IPS-15b (cell line): ENCODE measurements around the gene CKM.
A peak's percentile ranks its signal among the peaks of the same experiment; 100 is the strongest.
"Not testable (repeated sequence)": the region's sequence is repeated elsewhere in the genome, so short reads cannot be mapped to it uniquely, and the experiment has no call there.

ENCODE experiments used
- H3K27me3 ChIP-seq: one replicate; pipeline ENCODE4 v1.6.1; 2013; ENCODE audit warnings: low read length; ENCODE audit not compliant: control insufficient read depth, insufficient read depth
- H3K36me3 ChIP-seq: one replicate; pipeline ENCODE4 v1.6.1; 2013; ENCODE audit warnings: low read length; ENCODE audit not compliant: control insufficient read depth, insufficient read depth
- H3K4me1 ChIP-seq: one replicate; pipeline ENCODE4 v1.6.1; 2013; ENCODE audit warnings: mild to moderate bottlenecking, low read length; ENCODE audit not compliant: control insufficient read depth, insufficient read depth
- H3K4me3 ChIP-seq: one replicate; pipeline ENCODE4 v1.5.1; 2013; ENCODE audit warnings: low read depth, low read length
- H3K9ac ChIP-seq: one replicate; pipeline ENCODE4 v1.6.1; 2013; ENCODE audit warnings: low read depth, mild to moderate bottlenecking, low read length
- H3K9me3 ChIP-seq: one replicate; pipeline ENCODE4 v1.6.1; 2013; ENCODE audit warnings: mild to moderate bottlenecking, low read length; ENCODE audit not compliant: control insufficient read depth, insufficient read depth

CKM gene

GRCh38 chr19:45309322-45309721 is 13.4 kb downstream of the CKM start:
- H3K4me1 ChIP-seq, H3K36me3 ChIP-seq, H3K9ac ChIP-seq, H3K4me3 ChIP-seq, H3K9me3 ChIP-seq: not testable (repeated sequence)
- H3K27me3 ChIP-seq: peaks cover 24% of the 10 kb centered on the region

- no peak overlapping the region for H3K4me3 ChIP-seq
- no peak overlapping the region for H3K9ac ChIP-seq
- peaks cover 18% of the 10 kb centered on the region for H3K27me3 ChIP-seq
- H3K4me1 ChIP-seq: peaks cover 3% of the 10 kb centered on the region
- no peaks in the 10 kb centered on the region for H3K36me3 ChIP-seq
- no peaks in the 10 kb centered on the region for H3K9me3 ChIP-seq
Measured at GRCh38 chr19:45307361-45307760, 15.3 kb downstream of the CKM start.

- Histone ChIP-seq H3K4me1 (peaks cover 3% of the 10 kb centered on the region), H3K4me3 (no peak overlapping the region), H3K9me3 (no peaks in the 10 kb centered on the region), H3K36me3 (no peaks in the 10 kb centered on the region), H3K27me3 (peaks cover 18% of the 10 kb centered on the region), H3K9ac (no peak overlapping the region)
Measured at GRCh38 chr19:45306518-45307027, 16.1 kb downstream of the CKM start.

- peaks cover 3% of the 10 kb centered on the region for H3K4me1 ChIP-seq
- peaks cover 18% of the 10 kb centered on the region for H3K27me3 ChIP-seq
- no peaks in the 10 kb centered on the region for H3K9me3 ChIP-seq
- no peaks in the 10 kb centered on the region for H3K36me3 ChIP-seq
- H3K4me3 ChIP-seq: peak overlapping the region; percentile 13
- H3K9ac ChIP-seq: no peak overlapping the region
Measured at GRCh38 chr19:45306040-45306439, 16.6 kb downstream of the CKM start.

GRCh38 chr19:45305421-45305820 is 17.3 kb downstream of the CKM start:
- H3K9ac ChIP-seq: no peak overlapping the region
- no peak overlapping the region for H3K4me3 ChIP-seq
- no peaks in the 10 kb centered on the region for H3K36me3 ChIP-seq
- peaks cover 3% of the 10 kb centered on the region for H3K4me1 ChIP-seq
- H3K9me3 ChIP-seq: no peaks in the 10 kb centered on the region
- H3K27me3 ChIP-seq: peaks cover 18% of the 10 kb centered on the region

GRCh38 chr19:45305007-45305406 is 17.7 kb downstream of the CKM start:
- H3K9ac ChIP-seq: no peak overlapping the region
- peaks cover 3% of the 10 kb centered on the region for H3K4me1 ChIP-seq
- no peak overlapping the region for H3K4me3 ChIP-seq
- H3K27me3 ChIP-seq: peaks cover 18% of the 10 kb centered on the region
- no peaks in the 10 kb centered on the region for H3K9me3 ChIP-seq
- H3K36me3 ChIP-seq: no peaks in the 10 kb centered on the region

GRCh38 chr19:45304141-45304926 is 18.3 kb downstream of the CKM start:
- H3K4me1 ChIP-seq: peaks cover 3% of the 10 kb centered on the region
- no peak overlapping the region for H3K9ac ChIP-seq
- H3K9me3 ChIP-seq: no peaks in the 10 kb centered on the region
- H3K4me3 ChIP-seq: no peak overlapping the region
- H3K27me3 ChIP-seq: peaks cover 18% of the 10 kb centered on the region
- no peaks in the 10 kb centered on the region for H3K36me3 ChIP-seq

- Histone ChIP-seq H3K36me3 (no peaks in the 10 kb centered on the region), H3K4me1 (peaks cover 3% of the 10 kb centered on the region), H3K4me3 (no peak overlapping the region), H3K9ac (no peak overlapping the region), H3K9me3 (no peaks in the 10 kb centered on the region), H3K27me3 (peaks cover 18% of the 10 kb centered on the region)
Measured at GRCh38 chr19:45303269-45304060, 19.2 kb downstream of the CKM start.

GRCh38 chr19:45302416-45302815 is 20.3 kb downstream of the CKM start:
- H3K4me1 ChIP-seq: peaks cover 3% of the 10 kb centered on the region
- H3K4me3 ChIP-seq: no peak overlapping the region
- H3K9ac ChIP-seq: no peak overlapping the region
- H3K27me3 ChIP-seq: peaks cover 18% of the 10 kb centered on the region
- H3K36me3 ChIP-seq: no peaks in the 10 kb centered on the region
- no peaks in the 10 kb centered on the region for H3K9me3 ChIP-seq

- H3K9me3 ChIP-seq: no peaks in the 10 kb centered on the region
- no peak overlapping the region for H3K4me3 ChIP-seq
- H3K36me3 ChIP-seq: no peaks in the 10 kb centered on the region
- H3K27me3 ChIP-seq: peaks cover 5% of the 10 kb centered on the region
- H3K9ac ChIP-seq: no peak overlapping the region
- H3K4me1 ChIP-seq: no peaks in the 10 kb centered on the region
Measured at GRCh38 chr19:45299719-45300118, 23.0 kb downstream of the CKM start.

GRCh38 chr19:45298264-45298663 is 24.4 kb downstream of the CKM start:
- Histone ChIP-seq H3K27me3 (no peaks in the 10 kb centered on the region), H3K36me3 (no peaks in the 10 kb centered on the region), H3K9me3 (no peaks in the 10 kb centered on the region), H3K9ac (no peak overlapping the region), H3K4me1 (no peaks in the 10 kb centered on the region), H3K4me3 (no peak overlapping the region)

- Histone ChIP-seq H3K36me3 (no peaks in the 10 kb centered on the region), H3K9ac (no peak overlapping the region), H3K27me3 (no peaks in the 10 kb centered on the region), H3K4me1 (no peaks in the 10 kb centered on the region), H3K9me3 (no peaks in the 10 kb centered on the region), H3K4me3 (no peak overlapping the region)
Measured at GRCh38 chr19:45297674-45298073, 25.0 kb downstream of the CKM start.
